HUES64 (cell line): Measurements from ENCODE around the gene GPR157.

Experiments used
- H3K27ac ChIP-seq: 2 replicates; pipeline ENCODE4 v1.7.0; 2013; ENCODE audit warnings: low read depth, low read length, inconsistent platforms
- H3K27me3 ChIP-seq: 2 replicates; pipeline ENCODE4 v1.6.1; 2013; ENCODE audit warnings: mild to moderate bottlenecking, low read length; ENCODE audit not compliant: insufficient read depth
- H3K36me3 ChIP-seq: 2 replicates; pipeline ENCODE4 v1.6.1; 2013; ENCODE audit warnings: mild to moderate bottlenecking, low read length; ENCODE audit not compliant: insufficient read depth
- H3K4me1 ChIP-seq: 2 replicates; pipeline ENCODE4 v1.6.1; 2013; ENCODE audit warnings: mild to moderate bottlenecking, low read length, moderate library complexity; ENCODE audit not compliant: insufficient read depth
- H3K4me3 ChIP-seq: 2 replicates; pipeline ENCODE4 v1.5.1; 2013; ENCODE audit warnings: mild to moderate bottlenecking, low read length, moderate library complexity
- H3K9ac ChIP-seq: 2 replicates; pipeline ENCODE4 v1.6.1; 2013; ENCODE audit warnings: mild to moderate bottlenecking, low read depth, low read length
- H3K9me3 ChIP-seq: 2 replicates; pipeline ENCODE4 v1.6.1; 2013; ENCODE audit warnings: low read depth, low read length; ENCODE audit not compliant: insufficient read depth
- WGBS: fragments of 150-250, 120-280 bp; methylation state at CpG from one replicate; pipeline ENCODE4 v1.1.7; 2013; ENCODE audit warnings: missing lambda C conversion rate; 5-methylcytosine and 5-hydroxymethylcytosine counted together

Gene GPR157

DNA sequence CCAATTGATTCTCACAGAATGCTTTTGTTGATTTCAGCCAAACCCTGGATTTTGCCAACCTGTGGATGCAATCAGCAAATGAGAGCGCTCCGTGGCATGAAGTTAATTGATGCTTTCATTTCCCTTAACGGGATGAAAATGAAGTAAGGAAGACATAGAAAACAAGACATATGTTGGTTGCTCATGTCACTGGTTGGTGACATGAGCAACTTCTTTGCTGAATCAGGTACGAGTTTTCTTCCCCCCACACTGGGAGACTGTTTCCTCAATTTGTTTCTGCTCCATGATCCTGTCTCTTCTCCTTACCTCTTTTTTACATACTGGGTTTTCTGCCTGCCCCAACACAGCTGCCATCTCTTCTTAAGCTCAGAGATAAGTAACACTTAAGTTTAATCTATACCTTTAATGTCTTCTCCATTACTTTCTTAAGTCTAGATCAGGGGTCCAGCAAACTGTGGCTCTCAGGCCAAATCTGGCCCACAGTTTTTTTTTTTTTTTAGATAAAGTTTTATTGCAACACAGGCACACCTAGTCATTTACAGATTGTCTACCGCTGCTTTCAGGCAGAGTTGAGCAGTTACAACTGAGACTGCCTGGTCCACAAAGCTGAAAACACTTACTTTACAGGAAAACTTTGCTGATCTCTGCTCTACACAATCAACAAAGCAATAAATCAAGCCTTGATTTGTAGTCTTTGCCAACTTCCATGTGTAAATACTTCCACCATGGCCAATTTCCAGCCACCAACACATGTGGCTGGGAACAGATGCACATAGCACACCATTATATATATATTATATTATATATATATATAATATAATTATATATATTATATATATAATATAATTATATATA is 13.3 kb downstream of the GPR157 start:
- no peak overlapping the region for H3K27ac ChIP-seq

GRCh38 chr1:9112961-9113880 is 15.7 kb downstream of the GPR157 start:
- H3K9me3 ChIP-seq: no peaks in the 10 kb centered on the region
- H3K27ac ChIP-seq: no peak overlapping the region
- H3K4me3 ChIP-seq: no peak overlapping the region
- no peaks in the 10 kb centered on the region for H3K4me1 ChIP-seq
- H3K9ac ChIP-seq: no peak overlapping the region
- 86% methylated on average over 13 of the region's 13 CpGs for WGBS
- H3K36me3 ChIP-seq: no peaks in the 10 kb centered on the region
- H3K27me3 ChIP-seq: no peaks in the 10 kb centered on the region

More for the DNA sequence above, 13.3 kb downstream of the GPR157 start:
- Histone ChIP-seq H3K9me3 (no peaks in the 10 kb centered on the region), H3K9ac (no peak overlapping the region), H3K36me3 (no peaks in the 10 kb centered on the region), H3K27me3 (no peaks in the 10 kb centered on the region), H3K4me1 (no peaks in the 10 kb centered on the region), H3K4me3 (no peak overlapping the region)
- WGBS: 94% methylated on average over 5 of the region's 5 CpGs

DNA sequence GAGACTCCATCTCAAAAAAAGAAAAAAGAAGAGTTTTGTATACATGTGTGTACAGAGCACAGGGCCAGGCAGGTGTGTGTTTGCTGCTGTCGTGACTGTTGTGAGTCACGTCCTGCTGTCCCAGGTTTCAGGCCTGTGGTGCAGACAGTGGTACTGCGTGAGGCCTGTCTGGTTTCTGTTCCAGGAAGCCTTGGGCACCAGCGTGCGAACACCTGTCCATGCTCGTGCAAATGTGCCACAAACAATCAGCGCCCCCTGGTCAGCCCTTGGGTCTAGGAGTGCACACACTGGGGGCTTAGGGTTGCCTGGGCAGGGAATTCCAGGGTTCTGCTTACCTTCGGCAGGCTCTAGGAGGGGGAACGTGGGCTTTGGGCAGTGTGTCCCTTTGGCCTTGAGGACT is 16.9 kb downstream of the GPR157 start:
- H3K9me3 ChIP-seq: no peaks in the 10 kb centered on the region
- H3K4me1 ChIP-seq: no peaks in the 10 kb centered on the region
- H3K4me3 ChIP-seq: no peak overlapping the region
- H3K27me3 ChIP-seq: no peaks in the 10 kb centered on the region
- no peak overlapping the region for H3K9ac ChIP-seq
- 95% methylated on average over 9 of the region's 9 CpGs for WGBS
- H3K36me3 ChIP-seq: no peaks in the 10 kb centered on the region
- no peak overlapping the region for H3K27ac ChIP-seq

DNA sequence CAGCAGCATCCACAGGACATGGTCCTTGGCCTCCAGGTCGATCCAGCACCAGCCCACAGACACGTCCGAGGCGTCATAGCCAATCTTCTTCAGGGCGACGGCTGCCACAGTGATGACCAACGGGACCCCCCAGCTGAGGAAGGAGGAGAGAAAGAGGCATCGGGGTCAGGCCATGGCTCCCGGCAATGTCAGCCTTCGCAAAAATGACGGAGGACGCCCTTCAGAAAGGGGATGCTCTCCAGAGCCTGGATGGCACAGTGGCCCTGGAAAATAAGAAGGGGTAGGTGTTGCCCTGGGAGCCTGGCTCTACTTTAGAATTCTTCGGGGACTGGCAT is 17.6 kb downstream of the GPR157 start:
- Histone ChIP-seq H3K9me3 (no peaks in the 10 kb centered on the region), H3K9ac (no peak overlapping the region), H3K27ac (no peak overlapping the region), H3K4me1 (no peaks in the 10 kb centered on the region), H3K4me3 (no peak overlapping the region), H3K36me3 (no peaks in the 10 kb centered on the region), H3K27me3 (no peaks in the 10 kb centered on the region)
- 92% methylated on average over 13 of the region's 13 CpGs for WGBS

- H3K4me1 ChIP-seq: no peaks in the 10 kb centered on the region
- H3K9ac ChIP-seq: no peak overlapping the region
- no peaks in the 10 kb centered on the region for H3K9me3 ChIP-seq
- WGBS: 51% methylated on average over 17 of the region's 18 CpGs
- no peak overlapping the region for H3K27ac ChIP-seq
- H3K27me3 ChIP-seq: no peaks in the 10 kb centered on the region
- no peaks in the 10 kb centered on the region for H3K36me3 ChIP-seq
- no peak overlapping the region for H3K4me3 ChIP-seq
Measured at GRCh38 chr1:9110669-9111356, 18.1 kb downstream of the GPR157 start.

DNA sequence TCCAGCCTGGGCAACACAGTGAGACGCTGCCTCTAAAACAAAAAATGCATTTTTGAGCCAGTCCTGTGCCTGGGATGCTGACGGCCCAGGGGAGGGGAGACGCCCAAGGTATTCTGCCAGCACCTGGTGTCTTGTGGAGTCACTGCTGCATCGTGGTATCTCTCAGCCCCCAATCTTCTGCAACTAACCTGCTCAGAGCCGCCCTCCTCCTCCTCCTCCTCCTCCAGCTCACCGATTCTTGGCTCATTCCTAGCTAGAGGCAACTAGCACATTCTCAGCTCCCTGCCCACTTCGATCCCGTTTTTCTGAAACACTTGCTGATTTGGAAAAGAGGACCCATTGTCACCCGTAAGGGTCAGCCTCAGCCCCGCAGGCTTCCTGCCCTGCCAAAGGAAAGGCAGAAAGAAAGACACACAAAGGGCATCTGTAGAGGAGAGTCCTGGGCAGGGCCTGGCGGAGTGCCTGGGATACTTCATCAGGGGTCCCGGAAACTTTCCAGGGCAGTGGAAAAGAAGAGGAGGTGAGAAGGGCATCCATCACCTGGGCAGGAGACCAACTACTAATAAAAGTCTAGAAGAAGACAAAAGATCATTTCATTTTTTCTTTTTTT is 20.7 kb downstream of the GPR157 start:
- Histone ChIP-seq H3K27ac (no peak overlapping the region), H3K4me3 (no peak overlapping the region), H3K9me3 (no peaks in the 10 kb centered on the region), H3K9ac (no peak overlapping the region), H3K4me1 (no peaks in the 10 kb centered on the region), H3K36me3 (no peaks in the 10 kb centered on the region), H3K27me3 (no peaks in the 10 kb centered on the region)
- 92% methylated on average over 12 of the region's 12 CpGs for WGBS

GRCh38 chr1:9107136-9107535 is 21.8 kb downstream of the GPR157 start:
- Histone ChIP-seq H3K9ac (no peak overlapping the region), H3K27ac (no peak overlapping the region), H3K36me3 (no peaks in the 10 kb centered on the region), H3K4me3 (no peak overlapping the region), H3K4me1 (no peaks in the 10 kb centered on the region), H3K9me3 (no peaks in the 10 kb centered on the region), H3K27me3 (no peaks in the 10 kb centered on the region)
- 82% methylated on average over 4 of the region's 4 CpGs for WGBS

GRCh38 chr1:9106286-9106685 is 22.6 kb downstream of the GPR157 start:
- WGBS: 90% methylated on average over 14 of the region's 14 CpGs
- H3K9ac ChIP-seq: no peak overlapping the region
- H3K4me3 ChIP-seq: no peak overlapping the region
- no peak overlapping the region for H3K27ac ChIP-seq
- no peaks in the 10 kb centered on the region for H3K4me1 ChIP-seq
- H3K27me3 ChIP-seq: no peaks in the 10 kb centered on the region
- H3K9me3 ChIP-seq: no peaks in the 10 kb centered on the region
- no peaks in the 10 kb centered on the region for H3K36me3 ChIP-seq

- Histone ChIP-seq H3K27ac (no peak overlapping the region), H3K9ac (no peak overlapping the region), H3K4me1 (no peaks in the 10 kb centered on the region), H3K27me3 (no peaks in the 10 kb centered on the region), H3K36me3 (no peaks in the 10 kb centered on the region), H3K4me3 (no peak overlapping the region), H3K9me3 (no peaks in the 10 kb centered on the region)
- WGBS: 93% methylated on average over 22 of the region's 22 CpGs
Measured at GRCh38 chr1:9105336-9105867, 23.5 kb downstream of the GPR157 start.

DNA sequence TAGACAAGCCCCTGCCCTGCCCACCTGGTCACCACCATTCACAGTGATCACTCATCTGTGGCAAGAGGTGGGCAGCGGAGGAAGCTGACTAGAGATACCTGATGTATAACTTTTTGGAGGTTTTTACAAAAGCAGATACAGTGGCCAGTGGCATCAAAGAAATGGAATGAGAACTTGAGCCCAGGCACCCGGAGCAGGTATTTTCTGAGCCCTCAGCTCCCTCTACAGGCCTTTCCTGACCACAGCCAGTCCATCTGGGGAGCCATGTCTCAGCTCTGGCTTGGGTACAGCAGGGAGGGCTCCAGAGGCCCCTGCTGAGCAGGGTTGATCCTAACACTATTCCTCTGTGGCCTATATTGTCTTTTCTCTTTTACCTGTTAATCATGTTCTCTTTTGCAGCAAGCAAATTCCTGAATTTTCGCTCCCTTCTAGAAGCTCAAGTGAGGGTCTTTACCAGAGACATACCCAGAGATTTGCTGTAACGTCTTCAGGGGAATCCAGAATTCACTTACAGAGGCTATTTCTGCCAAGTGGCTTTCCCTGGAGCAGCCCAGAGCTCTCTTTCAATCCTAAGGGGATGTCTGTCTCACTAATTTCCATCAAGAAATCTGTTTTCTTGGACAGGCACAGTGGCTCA is 27.3 kb downstream of the GPR157 start:
- Histone ChIP-seq H3K27me3 (no peaks in the 10 kb centered on the region), H3K9ac (no peak overlapping the region), H3K27ac (no peak overlapping the region), H3K36me3 (no peaks in the 10 kb centered on the region), H3K4me3 (no peak overlapping the region), H3K9me3 (peaks cover 7% of the 10 kb centered on the region; the same call in 1 of the 2 replicates), H3K4me1 (no peaks in the 10 kb centered on the region)
- WGBS: 43% methylated on average over 4 of the region's 4 CpGs
